NCI-H1092 (cell line): ENCODE data around the gene PGM5.

Experiments used
- DNase-seq: peaks from one replicate; lab custom pipeline; 2025; lab: John Stamatoyannopoulos, UW

The PGM5 gene

GRCh38 chr9:68495247-68495646, 138.8 kb downstream of the PGM5 start:
- DNase-seq, result no peak

- DNase-seq, result no peak
These were observed 139.9 kb downstream of the PGM5 start for GRCh38 chr9:68496356-68496755.

DNA sequence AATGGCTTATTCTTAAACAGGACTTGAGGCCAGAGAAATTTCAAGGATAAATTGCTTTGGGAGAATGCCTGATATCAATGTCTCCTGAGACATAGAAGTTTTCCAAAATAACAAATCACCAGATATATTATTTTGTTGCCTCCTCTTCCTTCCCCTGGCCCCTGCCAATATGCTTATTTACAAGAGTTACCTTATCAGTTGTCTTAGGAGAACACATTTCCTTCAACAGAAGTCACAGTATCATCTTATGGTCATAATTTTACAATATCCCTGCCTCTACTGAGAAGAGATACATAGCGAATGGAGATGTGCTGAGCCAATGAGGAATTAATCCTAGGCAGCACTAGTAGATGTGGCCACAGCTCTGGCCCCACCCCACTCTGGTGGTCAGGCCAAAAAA, 141.2 kb downstream of the PGM5 start:
- DNase-seq, result no peak

DNA sequence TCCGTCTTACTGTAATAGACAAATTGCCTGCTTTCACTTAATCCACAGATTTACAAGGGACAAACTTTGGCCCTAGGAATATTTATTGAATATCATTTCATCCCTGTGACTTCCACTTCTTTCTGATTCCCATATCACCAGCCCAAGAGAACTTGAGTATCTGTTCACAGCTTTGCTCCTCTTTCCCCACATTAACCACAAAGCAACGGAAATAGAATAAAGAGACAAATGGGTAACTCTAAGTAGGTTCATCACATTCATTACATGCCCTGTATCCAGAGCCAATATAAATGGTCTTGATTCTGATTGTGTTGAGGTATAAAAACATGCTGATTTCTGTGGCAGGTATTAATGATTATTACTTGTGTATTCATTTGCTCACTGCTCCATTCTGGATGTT, 142.4 kb downstream of the PGM5 start:
- no peak for DNase-seq

GRCh38 chr9:68500457-68501381, 144.3 kb downstream of the PGM5 start:
- no peak for DNase-seq

DNA sequence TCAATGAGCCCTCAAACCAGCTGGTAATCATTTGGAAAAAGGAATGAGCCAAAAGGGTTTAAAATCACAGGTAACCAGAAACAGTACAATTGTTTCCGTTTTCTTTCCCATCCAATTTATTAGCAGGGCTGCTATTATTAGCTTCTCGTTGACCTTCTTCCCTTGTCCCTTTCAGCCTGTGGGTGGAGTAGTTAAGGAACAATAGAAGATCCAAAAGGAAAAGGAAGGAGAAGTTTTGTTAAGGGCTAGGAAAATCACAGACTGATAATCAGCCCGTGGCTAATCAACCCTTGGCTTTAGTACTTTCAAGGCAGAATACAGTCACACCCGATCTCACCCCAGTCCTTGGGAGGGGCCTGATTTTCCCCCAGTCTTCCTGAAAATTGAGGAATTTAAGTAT, 145.9 kb downstream of the PGM5 start:
- no peak for DNase-seq

- no peak for DNase-seq
These were observed 149.4 kb downstream of the PGM5 start for GRCh38 chr9:68505681-68506409.

DNA sequence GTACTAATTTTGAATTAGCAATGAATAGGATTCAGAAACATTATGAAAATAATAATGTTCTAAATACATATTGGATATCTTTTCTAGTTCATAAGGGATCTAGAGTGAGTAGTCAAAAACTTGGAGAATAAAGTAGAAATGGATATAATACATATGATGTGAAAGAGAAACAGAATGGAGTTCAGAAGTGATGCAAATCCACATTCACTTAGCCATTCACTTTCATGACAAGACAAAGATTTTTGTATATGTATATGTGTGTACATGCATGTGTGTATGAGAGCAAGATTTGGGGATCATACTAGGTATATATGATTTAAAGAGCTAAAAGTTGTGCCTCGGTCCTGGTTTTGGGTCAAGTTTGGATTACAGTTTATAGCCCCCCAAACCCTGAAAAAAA, 150.1 kb downstream of the PGM5 start:
- no peak for DNase-seq

GRCh38 chr9:68507130-68507805, 150.9 kb downstream of the PGM5 start:
- no peak for DNase-seq

- DNase-seq, result no peak
These were observed 151.4 kb downstream of the PGM5 start for GRCh38 chr9:68507806-68508145.

GRCh38 chr9:68508547-68508946, 152.1 kb downstream of the PGM5 start:
- no peak for DNase-seq

DNA sequence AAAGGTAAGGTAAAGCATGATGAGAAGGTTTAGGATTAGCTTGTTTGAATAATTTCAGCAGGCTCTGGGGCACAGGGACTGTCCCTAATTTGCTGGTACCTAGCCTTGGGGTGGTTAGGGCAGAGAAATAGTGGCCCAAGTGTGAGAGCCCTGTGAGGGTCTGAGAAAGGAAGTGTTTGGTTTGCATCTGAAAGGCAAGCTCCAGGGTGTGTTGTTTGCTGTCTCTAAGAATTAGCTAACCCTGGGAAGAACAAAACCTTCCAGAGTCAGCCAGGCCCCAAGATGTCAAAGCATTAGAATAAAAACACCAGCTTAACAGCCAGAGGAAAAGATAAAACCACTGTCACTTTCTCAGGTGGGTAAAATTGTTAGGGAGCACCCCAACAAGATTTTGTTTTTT, 153.3 kb downstream of the PGM5 start:
- DNase-seq, result no peak

DNA sequence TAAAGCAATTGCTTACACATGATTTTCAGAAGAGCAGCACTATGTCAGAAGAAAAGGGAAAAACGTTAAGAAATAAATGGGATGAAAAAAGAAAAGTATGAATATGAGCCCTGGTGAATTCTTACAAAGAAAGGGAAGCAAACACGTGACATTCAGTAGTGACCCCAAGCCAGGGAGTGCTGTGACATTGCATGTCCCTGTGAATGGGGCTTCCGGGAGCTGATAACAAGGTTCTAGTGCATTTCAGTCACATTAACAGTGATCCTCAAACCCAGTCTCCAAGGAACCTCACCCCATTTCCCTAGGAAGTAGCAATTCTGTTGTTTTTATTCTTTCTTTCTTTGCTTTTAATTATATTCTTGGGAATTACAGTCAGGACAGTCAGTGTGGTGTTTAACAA, 157.0 kb downstream of the PGM5 start:
- DNase-seq, result no peak

- no peak for DNase-seq
These were observed 157.6 kb downstream of the PGM5 start for GRCh38 chr9:68513981-68514380.

DNA sequence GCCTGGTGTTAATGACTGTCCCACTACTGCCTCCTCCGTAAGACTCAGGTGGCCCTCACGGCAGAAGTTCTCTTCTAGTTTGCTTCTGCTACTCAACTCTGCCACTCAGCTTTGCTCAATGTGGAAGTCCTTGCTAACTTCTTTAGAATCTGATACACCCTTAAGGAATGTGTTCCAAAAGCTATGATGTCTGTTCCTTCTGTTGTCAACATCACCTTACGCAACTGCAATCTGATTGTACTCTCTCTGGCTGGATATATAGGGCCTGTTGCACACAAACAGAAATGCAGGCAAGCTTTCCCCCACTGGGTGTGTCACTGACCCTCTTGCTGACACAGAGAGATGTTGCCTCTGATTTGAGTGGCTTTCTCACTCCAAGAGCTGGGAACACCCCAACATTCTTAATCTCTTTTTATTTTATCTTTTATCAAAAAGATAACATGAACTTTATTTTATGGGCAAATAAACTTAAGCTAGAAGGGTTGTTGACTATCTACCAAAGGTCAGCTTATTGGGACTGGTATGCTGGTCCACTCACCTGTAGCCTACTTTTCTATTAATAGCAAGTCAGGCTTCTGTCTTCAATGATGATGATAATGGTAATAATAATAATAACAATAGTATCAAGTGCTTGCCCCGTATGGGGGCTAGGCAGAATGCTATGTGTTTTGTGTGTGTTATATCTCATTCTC, 159.1 kb downstream of the PGM5 start:
- no peak for DNase-seq

GRCh38 chr9:68522131-68522530, 165.7 kb downstream of the PGM5 start:
- DNase-seq, result no peak

GRCh38 chr9:68522954-68523353, 166.5 kb downstream of the PGM5 start:
- no peak for DNase-seq

- no peak for DNase-seq
These were observed 167.0 kb downstream of the PGM5 start for GRCh38 chr9:68523367-68523936.

GRCh38 chr9:68530618-68531017, 174.2 kb downstream of the PGM5 start:
- DNase-seq, result no peak

DNA sequence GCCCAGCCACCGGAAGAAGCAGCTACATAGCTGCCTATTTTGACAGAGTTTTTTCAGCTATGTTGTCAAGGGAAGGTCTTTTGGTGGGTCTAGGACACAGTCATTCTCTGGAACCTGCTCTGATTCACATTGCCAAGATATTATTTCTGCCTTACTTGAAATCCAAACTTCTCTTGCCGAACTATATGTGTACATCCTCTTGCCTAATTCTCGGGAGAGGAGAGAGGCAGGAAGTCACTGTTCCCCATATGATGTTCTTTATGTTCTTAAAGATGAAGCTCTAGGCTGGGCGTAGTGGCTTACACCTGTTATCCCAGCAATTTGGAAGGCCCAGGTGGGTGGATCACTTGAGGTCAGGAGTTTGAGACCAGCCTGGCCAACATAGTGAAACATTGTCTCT, 175.7 kb downstream of the PGM5 start:
- no peak for DNase-seq

DNA sequence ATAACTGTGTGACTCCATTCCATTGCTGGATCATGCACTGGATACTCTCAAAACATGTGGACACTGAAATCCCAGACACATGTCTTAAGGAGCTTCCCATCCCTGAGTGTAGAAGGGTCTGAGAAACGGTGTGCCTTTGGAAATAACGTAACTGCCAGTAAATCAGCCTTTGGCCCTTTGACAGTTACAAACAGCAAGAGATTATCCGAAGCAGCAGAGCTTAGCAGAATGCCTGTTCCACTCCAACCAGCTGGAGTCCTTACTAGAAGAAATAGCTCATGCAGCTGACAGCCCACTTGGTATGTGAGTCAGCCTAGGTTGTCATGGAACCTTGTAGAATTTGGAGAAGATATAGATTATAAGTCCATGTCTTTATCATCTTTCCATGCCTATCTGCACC, 177.3 kb downstream of the PGM5 start:
- DNase-seq, result no peak
